Measurements from ENCODE around the gene TBC1D32.
A peak's percentile ranks its signal among the peaks of the same experiment; 100 is the strongest.
"Not testable (repeated sequence)": the region's sequence is repeated elsewhere in the genome, so short reads cannot be mapped to it uniquely, and the experiment has no call there.

The TBC1D32 gene

GRCh38 chr6:121187833-121188200 is 146.5 kb downstream of the TBC1D32 start:
- DNase-seq (ENCODE audit: low read depth in 1 of 2, low spot score in 1 of 2), result peak; percentile 28 to 95

GRCh38 chr6:121187200-121187832 is 147.0 kb downstream of the TBC1D32 start:
- TF ChIP-seq JUND (IDR thresholded peaks at IDR 0.05; ENCODE audit: low read depth), result no peak
- DNase-seq (ENCODE audit: low read depth in 1 of 2, low spot score in 1 of 2), result no peak
- in situ Hi-C loops (cut with HindIII; ENCODE audit: low pct_unique_long_range_greater_than_20kb, low sequenced_read_pairs), result no loop called here

More at GRCh38 chr6:121187833-121188200, 146.5 kb downstream of the TBC1D32 start:
- in situ Hi-C loops (cut with HindIII; ENCODE audit: low pct_unique_long_range_greater_than_20kb, low sequenced_read_pairs), result no loop called here
- peak; percentile 36; the same call in 1 of the 2 replicates for TF ChIP-seq JUND (IDR thresholded peaks at IDR 0.05; ENCODE audit: low read depth)

GRCh38 chr6:121183742-121184141 is 150.5 kb downstream of the TBC1D32 start:
- in situ Hi-C loops (cut with HindIII; ENCODE audit: low pct_unique_long_range_greater_than_20kb, low sequenced_read_pairs), result no loop called here
- TF ChIP-seq JUND (IDR thresholded peaks at IDR 0.05; ENCODE audit: low read depth), result no peak
- no peak for DNase-seq (ENCODE audit: low read depth in 1 of 2, low spot score in 1 of 2)

GRCh38 chr6:121175827-121176226 is 158.5 kb downstream of the TBC1D32 start:
- no peak for TF ChIP-seq JUND (IDR thresholded peaks at IDR 0.05; ENCODE audit: low read depth)
- in situ Hi-C loops (cut with HindIII; ENCODE audit: low pct_unique_long_range_greater_than_20kb, low sequenced_read_pairs), result no loop called here
- DNase-seq (ENCODE audit: low read depth in 1 of 2, low spot score in 1 of 2), result no peak

GRCh38 chr6:121172451-121172850 is 161.8 kb downstream of the TBC1D32 start:
- in situ Hi-C loops (cut with HindIII; ENCODE audit: low pct_unique_long_range_greater_than_20kb, low sequenced_read_pairs); DNase-seq (ENCODE audit: low read depth in 1 of 2, low spot score in 1 of 2): not testable (repeated sequence)

- TF ChIP-seq JUND (IDR thresholded peaks at IDR 0.05; ENCODE audit: low read depth), result no peak
- DNase-seq (ENCODE audit: low read depth in 1 of 2, low spot score in 1 of 2), result no peak
- in situ Hi-C loops (cut with HindIII; ENCODE audit: low pct_unique_long_range_greater_than_20kb, low sequenced_read_pairs), result no loop called here
Measured at GRCh38 chr6:121171879-121172278, 162.4 kb downstream of the TBC1D32 start.

GRCh38 chr6:121161886-121162285 is 172.4 kb downstream of the TBC1D32 start:
- in situ Hi-C loops (cut with HindIII; ENCODE audit: low pct_unique_long_range_greater_than_20kb, low sequenced_read_pairs), result no loop called here

GRCh38 chr6:121160276-121160675 is 174.0 kb downstream of the TBC1D32 start:
- TF ChIP-seq JUND (IDR thresholded peaks at IDR 0.05; ENCODE audit: low read depth), result no peak
- DNase-seq (ENCODE audit: low read depth in 1 of 2, low spot score in 1 of 2), result no peak
- in situ Hi-C loops (cut with HindIII; ENCODE audit: low pct_unique_long_range_greater_than_20kb, low sequenced_read_pairs), result no loop called here

More at GRCh38 chr6:121161886-121162285, 172.4 kb downstream of the TBC1D32 start:
- DNase-seq (ENCODE audit: low read depth in 1 of 2, low spot score in 1 of 2), result no peak
- no peak for TF ChIP-seq JUND (IDR thresholded peaks at IDR 0.05; ENCODE audit: low read depth)

GRCh38 chr6:121158891-121159290 is 175.4 kb downstream of the TBC1D32 start:
- in situ Hi-C loops (cut with HindIII; ENCODE audit: low pct_unique_long_range_greater_than_20kb, low sequenced_read_pairs), result no loop called here
- TF ChIP-seq JUND (IDR thresholded peaks at IDR 0.05; ENCODE audit: low read depth), result no peak
- no peak for DNase-seq (ENCODE audit: low read depth in 1 of 2, low spot score in 1 of 2)

GRCh38 chr6:121158438-121158837 is 175.8 kb downstream of the TBC1D32 start:
- in situ Hi-C loops (cut with HindIII; ENCODE audit: low pct_unique_long_range_greater_than_20kb, low sequenced_read_pairs), result no loop called here
- TF ChIP-seq JUND (IDR thresholded peaks at IDR 0.05; ENCODE audit: low read depth), result no peak
- DNase-seq (ENCODE audit: low read depth in 1 of 2, low spot score in 1 of 2), result no peak

- no peak for DNase-seq (ENCODE audit: low read depth in 1 of 2, low spot score in 1 of 2)
- in situ Hi-C loops (cut with HindIII; ENCODE audit: low pct_unique_long_range_greater_than_20kb, low sequenced_read_pairs), result no loop called here
- TF ChIP-seq JUND (IDR thresholded peaks at IDR 0.05; ENCODE audit: low read depth), result no peak
Measured at GRCh38 chr6:121157906-121158305, 176.4 kb downstream of the TBC1D32 start.

- no peak for TF ChIP-seq JUND (IDR thresholded peaks at IDR 0.05; ENCODE audit: low read depth)
- no peak for DNase-seq (ENCODE audit: low read depth in 1 of 2, low spot score in 1 of 2)
- in situ Hi-C loops (cut with HindIII; ENCODE audit: low pct_unique_long_range_greater_than_20kb, low sequenced_read_pairs), result no loop called here
Measured at GRCh38 chr6:121143476-121143875, 190.8 kb downstream of the TBC1D32 start.

- no peak for DNase-seq (ENCODE audit: low read depth in 1 of 2, low spot score in 1 of 2)
- in situ Hi-C loops (cut with HindIII; ENCODE audit: low pct_unique_long_range_greater_than_20kb, low sequenced_read_pairs), result no loop called here
- TF ChIP-seq JUND (IDR thresholded peaks at IDR 0.05; ENCODE audit: low read depth), result no peak
Measured at GRCh38 chr6:121142093-121142492, 192.2 kb downstream of the TBC1D32 start.

- DNase-seq (ENCODE audit: low read depth in 1 of 2, low spot score in 1 of 2), result no peak
- in situ Hi-C loops (cut with HindIII; ENCODE audit: low pct_unique_long_range_greater_than_20kb, low sequenced_read_pairs), result no loop called here
- no peak for TF ChIP-seq JUND (IDR thresholded peaks at IDR 0.05; ENCODE audit: low read depth)
Measured at GRCh38 chr6:121135425-121135824, 198.9 kb downstream of the TBC1D32 start.
